ENCODE measurements around the gene ADAMTS2. TPM values are rescaled to one million over a fixed set of nuclear protein-coding genes. Genes with fewer than 3 reads are reported as not detected.

The ADAMTS2 gene
- total and polyA plus RNA-seq, 2 of the 8 experiments (the other 6 are each of a cell fraction or from before 2014, with no cell fraction given), result 6.6 to 7.3 TPM

- CTCF ChIA-PET (ENCODE audit: partially characterized antibody), result interaction anchor here (0.6 to 1.8 kb wide), 2 partner anchors 10 to 286 kb away, joined by 3 to 6 read pairs; no protein-coding TSS in a partner anchor
- no peak overlapping the region for H2BK120ac ChIP-seq (replicated peaks; ENCODE audit: low read depth, low read length)
- no peaks in the 10 kb centered on the region for H3K23me2 ChIP-seq (ENCODE audit: low read depth, low read length)
- POLR2A ChIA-PET (ENCODE audit: partially characterized antibody), result no interaction called here
- H3K79me2 ChIP-seq (ENCODE audit: control insufficient read depth in 1 of 2, insufficient read depth in 2 of 2, low read length in 2 of 2), result no peaks in the 10 kb centered on the region
- no peak overlapping the region for H2BK15ac ChIP-seq (ENCODE audit: low read length)
- FAIRE-seq (no peak), DNase-seq (ENCODE audit: low read depth in 1 of 2, low spot score in 2 of 2) (no peak)
- no peak overlapping the region for H4K8ac ChIP-seq (ENCODE audit: extremely low read depth, insufficient read depth, low read length)
- H3K4me2 ChIP-seq (ENCODE audit: insufficient read depth in 1 of 2, low read depth in 2 of 2, low read length in 2 of 2), result no peak overlapping the region
- H3K23ac ChIP-seq (ENCODE audit: insufficient read length), result no peak overlapping the region
- no peaks in the 10 kb centered on the region for H3K79me1 ChIP-seq (ENCODE audit: low read depth, low read length)
- H2BK5ac ChIP-seq (ENCODE audit: low read depth, low read length), result no peak overlapping the region
- WGBS, 2 experiments (ENCODE audit: extremely low coverage in 1 of 2, insufficient coverage in 1 of 2, insufficient read length in 1 of 2, insufficient replicate concordance in 2 of 2, low coverage in 1 of 2, low lambda C conversion rate in 2 of 2, missing lambda C conversion rate in 1 of 2), result 81% methylated on average over 19 of the region's 20 CpGs; no CpG with 5 or more reads in 1 of the 2 experiments
- no peak overlapping the region for H3K4me3 ChIP-seq (ENCODE audit: extremely low read depth in 1 of 4, insufficient read depth in 2 of 4, low read depth in 3 of 4, low read length in 4 of 4)
- H2BK12ac ChIP-seq (ENCODE audit: low read depth, low read length), result no peak overlapping the region
- no peak overlapping the region for H2BK20ac ChIP-seq (ENCODE audit: low read length)
- no peak overlapping the region for H4K5ac ChIP-seq (ENCODE audit: insufficient read length, low read depth, low read length)
- H2AFZ ChIP-seq (ENCODE audit: low read length), result no peak overlapping the region
- no peak overlapping the region for H4K91ac ChIP-seq (replicated peaks; ENCODE audit: insufficient read length, low read length)
- H3K36me3 ChIP-seq (ENCODE audit: control insufficient read depth in 2 of 4, insufficient read depth in 4 of 4, low read length in 3 of 4), result no peaks in the 10 kb centered on the region
- no peak overlapping the region for H2AK5ac ChIP-seq (ENCODE audit: low read depth, low read length)
- H3K56ac ChIP-seq (replicated peaks; ENCODE audit: insufficient read length, low read depth, low read length), result no peak overlapping the region
- H3K9ac ChIP-seq (replicated peaks in 1 of 4; ENCODE audit: extremely low read depth in 1 of 4, low read depth in 3 of 4, low read length in 3 of 4), result no peak overlapping the region
- H3K14ac ChIP-seq (ENCODE audit: insufficient read length), result no peak overlapping the region
- H4K20me1 ChIP-seq (replicated peaks in 1 of 2; ENCODE audit: control insufficient read depth in 1 of 2, insufficient read depth in 2 of 2, low read length in 2 of 2), result peaks cover 0 to 3% of the 10 kb centered on the region in 2 experiments
- peaks cover 0 to 2% (median 0%) of the 10 kb centered on the region in 4 experiments; a peak in 1 of 7 replicates for H3K4me1 ChIP-seq (replicated peaks in 1 of 4; ENCODE audit: control insufficient read depth in 3 of 4, insufficient read depth in 4 of 4, low read length in 3 of 4)
- no peak overlapping the region for H3K18ac ChIP-seq (ENCODE audit: extremely low read depth, low read length)
- no peak overlapping the region for H3K4ac ChIP-seq (replicated peaks; ENCODE audit: insufficient read length, low read depth, low read length)
- TF ChIP-seq GTF2F1 (IDR thresholded peaks at IDR 0.05; ENCODE audit: borderline replicate concordance, low read depth, low read length) (no peak), TBP (IDR thresholded peaks at IDR 0.05; ENCODE audit: low read depth, low read length) (no peak)
- no peaks in the 10 kb centered on the region for H3K27me3 ChIP-seq (replicated peaks in 1 of 4; ENCODE audit: control insufficient read depth in 3 of 4, extremely low read depth in 1 of 4, insufficient read depth in 3 of 4, low read length in 3 of 4)
- no peak overlapping the region for H3K27ac ChIP-seq (ENCODE audit: low read depth, low read length)
- no peaks in the 10 kb centered on the region for H3K9me3 ChIP-seq (ENCODE audit: insufficient read depth in 2 of 2, low read depth in 1 of 2, low read length in 1 of 2)
Measured at GRCh38 chr5:179207470-179207869, 137.8 kb downstream of the ADAMTS2 start.
